Fibroblast of lung (primary cell): ENCODE results near the gene ACTR8. TPM values are rescaled to one million over a fixed set of nuclear protein-coding genes. Genes with fewer than 3 reads are reported as not detected.
A peak's percentile ranks its signal among the peaks of the same experiment; 100 is the strongest.

Experiments
- DNase-seq, 2 donors: peaks; one replicate each; pipeline versions ENCODE4 v3.0.0 to v3.0.0-alpha.2; 2010; ENCODE audit warnings: low read depth in 2 of 2
- H2AFZ ChIP-seq: 2 replicates; pipeline ENCODE4 v1.5.1; 2012; ENCODE audit warnings: low read length, control low read depth, inconsistent platforms
- H3K27ac ChIP-seq: 2 replicates; pipeline ENCODE4 v1.5.1; 2011; ENCODE audit warnings: low read length, control low read depth; ENCODE audit not compliant: insufficient read depth
- H3K27me3 ChIP-seq: 2 replicates; pipeline ENCODE4 v1.5.1; 2011; ENCODE audit warnings: mild to moderate bottlenecking, low read length; ENCODE audit not compliant: control insufficient read depth, insufficient read depth
- H3K36me3 ChIP-seq: 2 replicates; pipeline ENCODE4 v1.5.1; 2011; ENCODE audit warnings: low read length; ENCODE audit not compliant: control insufficient read depth, insufficient read depth
- H3K4me1 ChIP-seq: 2 replicates; pipeline ENCODE4 v1.5.1; 2011; ENCODE audit warnings: low read length; ENCODE audit not compliant: control insufficient read depth, insufficient read depth; ENCODE audit errors: extremely low read depth
- H3K4me2 ChIP-seq: 2 replicates; pipeline ENCODE4 v1.5.1; 2011; ENCODE audit warnings: low read length, control low read depth; ENCODE audit not compliant: insufficient read depth; ENCODE audit errors: extremely low read depth
- H3K4me3 ChIP-seq, 4 experiments: fragments of 200-600 bp in 1 of 4; sonication (generic) in 1 of 4; replicated peaks in 1 of 4; 2 replicates each; pipeline ENCODE4 v1.5.1; 2011 to 2016; ENCODE audit warnings: low read length in 4 of 4, low read depth in 3 of 4, mild to moderate bottlenecking in 3 of 4, control low read depth in 2 of 4, inconsistent platforms in 1 of 4, mixed read lengths in 1 of 4; ENCODE audit not compliant: insufficient read depth in 1 of 4; ENCODE audit errors: control extremely low read depth in 1 of 4
- H3K79me2 ChIP-seq: 2 replicates; pipeline ENCODE4 v1.5.1; 2012; ENCODE audit warnings: mild to moderate bottlenecking, low read length, inconsistent platforms; ENCODE audit not compliant: control insufficient read depth, insufficient read depth
- H3K9ac ChIP-seq: 2 replicates; pipeline ENCODE4 v1.5.1; 2011; ENCODE audit warnings: mild to moderate bottlenecking, low read length, control low read depth; ENCODE audit not compliant: insufficient read depth
- H3K9me3 ChIP-seq: 2 replicates; pipeline ENCODE4 v1.5.1; 2012; ENCODE audit warnings: low read depth, low read length; ENCODE audit not compliant: control insufficient read depth, insufficient read depth
- H4K20me1 ChIP-seq: 2 replicates; pipeline ENCODE4 v1.5.1; 2011; ENCODE audit warnings: low read length; ENCODE audit not compliant: control insufficient read depth, insufficient read depth; ENCODE audit errors: extremely low read depth
- EZH2 ChIP-seq: IDR thresholded peaks from 2 replicates; pipeline ENCODE4 v1.5.1; 2012; ENCODE audit warnings: low read length, control low read depth, mild to moderate bottlenecking; ENCODE audit errors: missing control alignments
- polyA plus RNA-seq, 2 donors: library from polyadenylated mRNA; depleted of rRNA in 1 of 2; stranded (reverse) in 1 of 2; unstranded in 1 of 2; fragments of >200 nt; gene quantifications; 2 replicates each; pipeline ENCODE4 v1.2.1, GENCODE V29; 2011 to 2012; ENCODE audit warnings: missing spikeins in 1 of 2
- total RNA-seq: library from RNA; depleted of rRNA; stranded (reverse); fragments of >200 nt; gene quantifications from 2 replicates; pipeline ENCODE4 v1.2.1, GENCODE V29; 2014
- TF ChIP-seq, protein P1 (sequence below), 2 donors: IDR thresholded peaks in 1 of 2; conservative IDR thresholded peaks in 1 of 2; 1 replicate in 1 of 2; 2 replicates in 1 of 2; pipeline ENCODE4 v1.5.1; 2011 to 2012; ENCODE audit warnings: low read length in 2 of 2, control low read depth in 1 of 2, inconsistent platforms in 1 of 2, low read depth in 1 of 2, mild to moderate bottlenecking in 1 of 2

Gene ACTR8
- total and polyA plus RNA-seq, 2 donors (not counting 1 experiment from before 2014, with no cell fraction given) = 35.0 to 38.8 TPM

DNA sequence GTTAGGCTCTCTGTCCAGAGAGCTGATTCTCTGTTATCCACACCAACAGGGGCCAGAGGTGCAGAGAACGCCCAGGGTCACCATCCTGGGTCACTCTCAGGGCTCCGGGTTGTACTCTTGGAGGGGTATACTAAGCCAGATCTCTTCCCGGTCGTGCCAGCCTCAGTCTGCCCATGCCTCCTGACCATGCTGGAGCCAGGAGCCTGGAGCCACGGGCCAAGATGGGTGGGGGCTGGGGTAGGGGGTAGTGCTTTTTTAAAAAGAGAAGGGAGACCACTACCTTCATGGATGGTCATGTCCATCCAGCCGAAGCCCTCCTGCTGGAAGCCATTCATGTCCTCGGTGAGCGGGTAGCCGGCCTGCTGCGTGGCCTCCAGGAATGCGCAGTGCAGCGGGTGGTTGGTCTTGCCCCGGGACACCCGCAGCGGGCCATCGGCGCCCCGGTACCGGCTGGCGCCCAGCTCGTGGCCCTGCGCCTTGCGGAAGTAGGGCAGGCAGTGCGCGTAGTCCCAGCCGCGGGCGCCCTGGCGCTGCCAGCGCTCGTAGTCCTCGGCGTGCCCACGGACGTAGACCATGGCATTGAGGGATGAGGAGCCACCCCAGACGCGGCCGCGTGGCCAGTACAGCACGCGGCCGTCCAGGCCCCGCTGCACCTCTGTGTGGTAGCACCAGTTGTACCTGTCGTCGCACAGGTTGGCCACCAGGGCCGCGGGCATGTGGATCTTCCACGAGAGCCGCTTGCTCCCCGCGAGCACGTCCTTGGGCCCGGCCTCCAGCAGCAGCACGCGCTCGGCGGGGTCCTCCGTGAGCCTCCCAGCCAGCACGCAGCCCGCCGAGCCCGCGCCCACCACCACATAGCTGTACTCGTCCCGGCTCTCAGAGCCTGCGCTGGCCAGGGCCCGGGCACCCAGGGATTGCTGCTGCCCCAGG lies 58.7 kb downstream of the ACTR8 start:
- Histone ChIP-seq H3K4me2 (no peak overlapping the region), H3K27me3 (no peaks in the 10 kb centered on the region), H3K79me2 (no peaks in the 10 kb centered on the region), H3K9ac (no peak overlapping the region), H3K27ac (no peak overlapping the region), H3K9me3 (no peaks in the 10 kb centered on the region), H3K36me3 (no peaks in the 10 kb centered on the region), H3K4me3 (no peak overlapping the region), H3K4me1 (no peaks in the 10 kb centered on the region), H4K20me1 (no peaks in the 10 kb centered on the region), H2AFZ (no peak overlapping the region)
- TF ChIP-seq EZH2 = no peak
- TF ChIP-seq, protein P1, sequence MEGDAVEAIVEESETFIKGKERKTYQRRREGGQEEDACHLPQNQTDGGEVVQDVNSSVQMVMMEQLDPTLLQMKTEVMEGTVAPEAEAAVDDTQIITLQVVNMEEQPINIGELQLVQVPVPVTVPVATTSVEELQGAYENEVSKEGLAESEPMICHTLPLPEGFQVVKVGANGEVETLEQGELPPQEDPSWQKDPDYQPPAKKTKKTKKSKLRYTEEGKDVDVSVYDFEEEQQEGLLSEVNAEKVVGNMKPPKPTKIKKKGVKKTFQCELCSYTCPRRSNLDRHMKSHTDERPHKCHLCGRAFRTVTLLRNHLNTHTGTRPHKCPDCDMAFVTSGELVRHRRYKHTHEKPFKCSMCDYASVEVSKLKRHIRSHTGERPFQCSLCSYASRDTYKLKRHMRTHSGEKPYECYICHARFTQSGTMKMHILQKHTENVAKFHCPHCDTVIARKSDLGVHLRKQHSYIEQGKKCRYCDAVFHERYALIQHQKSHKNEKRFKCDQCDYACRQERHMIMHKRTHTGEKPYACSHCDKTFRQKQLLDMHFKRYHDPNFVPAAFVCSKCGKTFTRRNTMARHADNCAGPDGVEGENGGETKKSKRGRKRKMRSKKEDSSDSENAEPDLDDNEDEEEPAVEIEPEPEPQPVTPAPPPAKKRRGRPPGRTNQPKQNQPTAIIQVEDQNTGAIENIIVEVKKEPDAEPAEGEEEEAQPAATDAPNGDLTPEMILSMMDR (conservative IDR thresholded peaks at IDR 0.05 in 1 of 2, IDR thresholded peaks at IDR 0.05 in 1 of 2; ENCODE audit: low read depth in 1 of 2, low read length in 2 of 2) = no peak
- DNase-seq = no peak

DNA sequence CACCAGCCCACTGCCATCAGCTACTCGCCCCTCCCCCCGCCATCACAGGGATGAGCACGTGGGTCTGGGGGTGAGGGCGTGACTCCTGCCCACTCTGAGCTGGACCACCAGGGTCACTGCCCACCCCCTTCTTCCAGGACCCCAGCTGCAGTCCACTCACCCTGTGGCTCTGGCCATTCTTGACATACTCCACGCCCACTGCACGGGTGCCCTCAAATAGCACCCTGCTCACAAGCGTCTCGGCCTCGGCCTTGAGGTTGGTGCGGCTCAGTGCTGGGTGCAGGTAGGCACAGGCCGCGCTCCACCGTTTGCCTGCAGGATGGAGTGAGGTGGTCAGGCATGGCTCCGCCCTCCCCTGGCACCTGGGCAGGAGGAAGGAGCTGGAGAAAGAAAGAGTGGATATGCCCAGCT lies 59.6 kb downstream of the ACTR8 start:
- no peak overlapping the region for H3K27ac ChIP-seq
- H3K9ac ChIP-seq = no peak overlapping the region
- no peaks in the 10 kb centered on the region for H4K20me1 ChIP-seq
- H3K4me1 ChIP-seq = no peaks in the 10 kb centered on the region
- no peak overlapping the region for H3K4me3 ChIP-seq
- no peaks in the 10 kb centered on the region for H3K79me2 ChIP-seq
- no peak overlapping the region for H3K4me2 ChIP-seq
- no peaks in the 10 kb centered on the region for H3K27me3 ChIP-seq
- H3K36me3 ChIP-seq = no peaks in the 10 kb centered on the region
- H2AFZ ChIP-seq = no peak overlapping the region
- TF ChIP-seq, protein P1 (conservative IDR thresholded peaks at IDR 0.05 in 1 of 2, IDR thresholded peaks at IDR 0.05 in 1 of 2; ENCODE audit: low read depth in 1 of 2, low read length in 2 of 2) = no peak
- no peak for TF ChIP-seq EZH2
- H3K9me3 ChIP-seq = no peaks in the 10 kb centered on the region
- DNase-seq = no peak

DNA sequence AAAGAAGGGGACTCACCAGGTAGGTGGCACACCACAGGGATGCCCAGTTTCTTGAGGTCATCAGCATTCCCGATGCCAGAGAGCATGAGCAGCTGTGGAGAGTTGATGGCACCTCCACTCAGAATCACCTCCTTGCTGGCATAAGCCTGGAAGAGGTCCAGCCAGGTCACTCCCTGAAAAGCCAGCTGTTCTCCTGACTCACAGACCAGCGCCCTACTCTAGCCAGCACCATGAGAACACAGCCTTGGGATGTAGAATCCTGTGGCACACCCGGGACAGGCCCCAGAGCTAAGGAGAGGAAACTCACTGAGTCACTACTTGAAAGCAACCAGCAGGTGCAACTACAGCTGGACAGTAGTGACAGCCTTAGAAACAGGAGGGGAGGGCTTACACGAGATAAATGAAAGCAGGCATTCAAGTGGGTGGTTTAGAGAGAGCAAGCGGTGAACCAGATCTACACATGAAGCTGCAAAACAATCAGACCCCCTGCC lies 60.3 kb downstream of the ACTR8 start:
- H3K27ac ChIP-seq = no peak overlapping the region

More for the DNA sequence above, 60.3 kb downstream of the ACTR8 start:
- Histone ChIP-seq H3K79me2 (no peaks in the 10 kb centered on the region), H2AFZ (no peak overlapping the region), H3K4me2 (no peak overlapping the region), H3K27me3 (no peaks in the 10 kb centered on the region), H3K4me1 (no peaks in the 10 kb centered on the region), H3K36me3 (no peaks in the 10 kb centered on the region), H3K9me3 (no peaks in the 10 kb centered on the region), H3K4me3 (no peak overlapping the region), H3K9ac (no peak overlapping the region), H4K20me1 (no peaks in the 10 kb centered on the region)
- TF ChIP-seq, protein P1 (conservative IDR thresholded peaks at IDR 0.05 in 1 of 2, IDR thresholded peaks at IDR 0.05 in 1 of 2; ENCODE audit: low read depth in 1 of 2, low read length in 2 of 2) = no peak
- no peak for TF ChIP-seq EZH2
- DNase-seq = peak; percentile 21 to 24
